ENCODE measurements around the gene UNC80. TPM values are rescaled to one million over a fixed set of nuclear protein-coding genes. Genes with fewer than 3 reads are reported as not detected.

UNC80 gene
- total and polyA plus RNA-seq, 2 donors (not counting 1 experiment from before 2014, with no cell fraction given) = under 0.01 TPM; not detected in 1

- no peaks in the 10 kb centered on the region for H3K27me3 ChIP-seq (ENCODE audit: control insufficient read depth, insufficient read depth, low read length)
- H3K4me3 ChIP-seq (replicated peaks in 1 of 4; ENCODE audit: control extremely low read depth in 1 of 4, insufficient read depth in 1 of 4, low read depth in 3 of 4, low read length in 4 of 4) = no peak overlapping the region
- H3K36me3 ChIP-seq (ENCODE audit: control insufficient read depth, insufficient read depth, low read length) = no peaks in the 10 kb centered on the region
- H3K9me3 ChIP-seq (ENCODE audit: control insufficient read depth, insufficient read depth, low read depth, low read length) = no peaks in the 10 kb centered on the region
- H4K20me1 ChIP-seq (ENCODE audit: control insufficient read depth, extremely low read depth, insufficient read depth, low read length) = no peaks in the 10 kb centered on the region
- no peak overlapping the region for H2AFZ ChIP-seq (ENCODE audit: low read length)
- H3K9ac ChIP-seq (ENCODE audit: insufficient read depth, low read length) = no peak overlapping the region
- no peak overlapping the region for H3K27ac ChIP-seq (ENCODE audit: insufficient read depth, low read length)
- no peaks in the 10 kb centered on the region for H3K79me2 ChIP-seq (ENCODE audit: control insufficient read depth, insufficient read depth, low read length)
- TF ChIP-seq CTCF (conservative IDR thresholded peaks at IDR 0.05 in 1 of 2, IDR thresholded peaks at IDR 0.05 in 1 of 2; ENCODE audit: low read depth in 1 of 2, low read length in 2 of 2) = no peak
- DNase-seq (ENCODE audit: low read depth in 2 of 2) = peak in 1 of 2 donors; percentile 3
- no peak overlapping the region for H3K4me2 ChIP-seq (ENCODE audit: extremely low read depth, insufficient read depth, low read length)
- H3K4me1 ChIP-seq (ENCODE audit: control insufficient read depth, extremely low read depth, insufficient read depth, low read length) = no peaks in the 10 kb centered on the region
Observed at GRCh38 chr2:209845666-209846065, 74.0 kb downstream of the UNC80 start.

- H3K4me2 ChIP-seq (ENCODE audit: extremely low read depth, insufficient read depth, low read length) = no peak overlapping the region
- H3K4me3 ChIP-seq (replicated peaks in 1 of 4; ENCODE audit: control extremely low read depth in 1 of 4, insufficient read depth in 1 of 4, low read depth in 3 of 4, low read length in 4 of 4) = no peak overlapping the region
- no peaks in the 10 kb centered on the region for H3K9me3 ChIP-seq (ENCODE audit: control insufficient read depth, insufficient read depth, low read depth, low read length)
- no peak overlapping the region for H3K9ac ChIP-seq (ENCODE audit: insufficient read depth, low read length)
- no peaks in the 10 kb centered on the region for H3K79me2 ChIP-seq (ENCODE audit: control insufficient read depth, insufficient read depth, low read length)
- no peak for DNase-seq (ENCODE audit: low read depth in 2 of 2)
- no peaks in the 10 kb centered on the region for H3K36me3 ChIP-seq (ENCODE audit: control insufficient read depth, insufficient read depth, low read length)
- H3K27me3 ChIP-seq (ENCODE audit: control insufficient read depth, insufficient read depth, low read length) = no peaks in the 10 kb centered on the region
- no peaks in the 10 kb centered on the region for H3K4me1 ChIP-seq (ENCODE audit: control insufficient read depth, extremely low read depth, insufficient read depth, low read length)
- no peak overlapping the region for H2AFZ ChIP-seq (ENCODE audit: low read length)
- no peaks in the 10 kb centered on the region for H4K20me1 ChIP-seq (ENCODE audit: control insufficient read depth, extremely low read depth, insufficient read depth, low read length)
- no peak overlapping the region for H3K27ac ChIP-seq (ENCODE audit: insufficient read depth, low read length)
- TF ChIP-seq CTCF (conservative IDR thresholded peaks at IDR 0.05 in 1 of 2, IDR thresholded peaks at IDR 0.05 in 1 of 2; ENCODE audit: low read depth in 1 of 2, low read length in 2 of 2) (no peak), EZH2 (IDR thresholded peaks at IDR 0.05; ENCODE audit: low read length, missing control alignments) (no peak)
Observed at GRCh38 chr2:209864716-209865295, 93.2 kb downstream of the UNC80 start.

DNA sequence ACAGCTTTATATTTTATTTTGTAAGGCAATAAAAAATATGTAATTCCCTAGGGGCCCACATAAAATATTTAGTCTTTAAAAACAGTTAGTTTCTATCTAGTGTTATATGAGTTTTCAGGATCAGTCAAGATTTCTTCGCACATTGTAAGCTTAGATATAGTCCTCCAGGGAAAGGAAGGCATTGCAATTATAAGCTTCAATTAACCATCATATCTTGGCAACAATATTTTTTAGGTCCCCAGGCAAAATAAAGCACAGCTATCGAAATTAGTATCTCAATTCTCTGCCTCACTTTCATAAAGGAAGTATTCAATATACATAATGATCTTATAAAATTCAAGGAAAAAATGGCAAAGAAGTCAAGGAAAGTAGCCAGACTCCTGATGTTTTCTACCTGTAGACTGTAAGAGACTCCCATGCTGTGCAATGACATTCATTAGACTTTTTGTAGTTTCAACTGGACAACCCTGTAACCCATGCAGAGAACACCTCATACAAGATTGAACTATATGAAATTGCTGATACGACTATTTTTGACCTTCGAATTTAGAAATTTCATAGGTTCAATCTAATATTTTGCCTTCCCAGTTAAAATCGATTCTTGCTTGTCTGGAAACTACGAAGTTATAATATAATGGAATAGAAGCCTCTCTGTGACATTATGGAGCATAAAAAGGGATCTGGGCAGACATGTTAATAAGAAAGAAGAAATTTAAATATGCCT lies 96.8 kb downstream of the UNC80 start:
- no peak overlapping the region for H3K9ac ChIP-seq (ENCODE audit: insufficient read depth, low read length)
- no peak overlapping the region for H3K4me2 ChIP-seq (ENCODE audit: extremely low read depth, insufficient read depth, low read length)
- H3K4me1 ChIP-seq (ENCODE audit: control insufficient read depth, extremely low read depth, insufficient read depth, low read length) = no peaks in the 10 kb centered on the region
- no peaks in the 10 kb centered on the region for H4K20me1 ChIP-seq (ENCODE audit: control insufficient read depth, extremely low read depth, insufficient read depth, low read length)
- no peaks in the 10 kb centered on the region for H3K36me3 ChIP-seq (ENCODE audit: control insufficient read depth, insufficient read depth, low read length)
- H3K27ac ChIP-seq (ENCODE audit: insufficient read depth, low read length) = no peak overlapping the region
- H3K27me3 ChIP-seq (ENCODE audit: control insufficient read depth, insufficient read depth, low read length) = no peaks in the 10 kb centered on the region
- DNase-seq (ENCODE audit: low read depth in 2 of 2) = no peak
- H3K79me2 ChIP-seq (ENCODE audit: control insufficient read depth, insufficient read depth, low read length) = no peaks in the 10 kb centered on the region
- TF ChIP-seq EZH2 (IDR thresholded peaks at IDR 0.05; ENCODE audit: low read length, missing control alignments) (no peak), CTCF (conservative IDR thresholded peaks at IDR 0.05 in 1 of 2, IDR thresholded peaks at IDR 0.05 in 1 of 2; ENCODE audit: low read depth in 1 of 2, low read length in 2 of 2) (no peak)
- H3K9me3 ChIP-seq (ENCODE audit: control insufficient read depth, insufficient read depth, low read depth, low read length) = no peaks in the 10 kb centered on the region
- H2AFZ ChIP-seq (ENCODE audit: low read length) = no peak overlapping the region
- H3K4me3 ChIP-seq (replicated peaks in 1 of 4; ENCODE audit: control extremely low read depth in 1 of 4, insufficient read depth in 1 of 4, low read depth in 3 of 4, low read length in 4 of 4) = no peak overlapping the region
